ENCODE data around the gene NKAIN4. TPM values are rescaled to one million over a fixed set of nuclear protein-coding genes. Genes with fewer than 3 reads are reported as not detected.
A peak's percentile ranks its signal among the peaks of the same experiment; 100 is the strongest.

NKAIN4 gene
- total and polyA plus RNA-seq, 2 donors (not counting 1 experiment from before 2014, with no cell fraction given) = not detected

DNA sequence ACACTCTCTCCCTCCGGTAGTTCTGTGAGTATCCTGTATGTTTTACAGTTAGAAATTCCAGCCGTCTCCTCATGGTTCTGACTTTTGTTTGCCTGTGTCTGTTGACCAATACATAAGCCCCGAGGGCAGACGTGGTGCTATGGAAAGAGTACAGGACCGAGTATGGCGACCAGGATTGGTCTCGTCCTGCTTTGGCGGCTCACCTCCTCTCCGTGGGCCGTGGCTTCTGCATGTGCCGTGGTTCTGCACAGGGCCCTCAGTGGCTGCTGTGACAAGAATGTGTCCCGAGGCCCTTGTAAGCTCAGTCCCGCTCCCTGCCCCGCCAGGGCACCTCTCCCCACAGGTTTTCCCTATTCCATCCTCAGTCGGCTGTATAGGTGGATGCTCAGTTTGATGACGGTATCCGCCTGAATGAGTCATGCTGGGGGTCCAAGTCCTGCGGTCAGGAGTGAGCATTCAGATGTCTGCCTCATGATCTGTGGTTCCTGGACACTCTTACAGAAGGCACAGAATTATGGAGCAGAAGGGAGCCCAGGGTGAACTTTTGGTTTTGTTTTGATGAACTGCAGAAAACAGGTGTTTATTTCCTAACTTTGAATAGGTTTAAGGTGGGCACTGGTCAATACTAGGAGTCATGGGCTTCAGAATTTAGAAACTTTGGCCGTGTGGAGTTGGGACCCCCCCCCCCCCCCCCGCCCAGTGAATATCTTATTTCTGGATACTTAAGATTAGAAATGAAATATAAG is 19.5 kb upstream of the NKAIN4 start:
- H3K9me3 ChIP-seq (ENCODE audit: control extremely low read depth in 1 of 3, control insufficient read depth in 2 of 3, insufficient read depth in 1 of 3, low read length in 2 of 3) = no peaks in the 10 kb centered on the region
- Mint-ChIP-seq H3K4me1 (peaks cover 27% of the 10 kb centered on the region), H3K27ac (peak overlapping the region; percentile 84), H3K9me3 (ENCODE audit: insufficient read depth) (no peaks in the 10 kb centered on the region), H3K4me3 (peak overlapping the region; percentile 92), H3K27me3 (no peaks in the 10 kb centered on the region)
- peak overlapping the region; percentile 83 for H2AFZ ChIP-seq (ENCODE audit: insufficient read depth, low read depth, low read length, poor library complexity, severe bottlenecking)
- ChIA-PET CTCF (interaction anchor here (1.1 kb wide), 1 partner anchor 36 kb away, joined by 3 read pairs; no protein-coding TSS in a partner anchor), POLR2A (no interaction called here)
- TF ChIP-seq CTCF (IDR thresholded peaks at IDR 0.05) (no peak), EZH2 (IDR thresholded peaks at IDR 0.05; ENCODE audit: borderline replicate concordance, insufficient read depth, low read depth, low read length, poor library complexity, severe bottlenecking) (no peak)
- H3K36me3 ChIP-seq (replicated peaks in 1 of 2; ENCODE audit: control extremely low read depth in 1 of 2, control insufficient read depth in 1 of 2, extremely low read depth in 1 of 2, insufficient read depth in 2 of 2, low read length in 1 of 2) = peaks cover 0 to 13% of the 10 kb centered on the region in 2 experiments
- DNase-seq (no peak), ATAC-seq (ENCODE audit: low read depth) (no peak)
- WGBS (ENCODE audit: insufficient coverage) = 57% methylated on average over 17 of the region's 20 CpGs
- peak overlapping the region; percentile 80 for H3K9ac ChIP-seq (ENCODE audit: low read length)
- H3K4me3 ChIP-seq (ENCODE audit: control extremely low read depth in 1 of 5, extremely low read depth in 1 of 5, insufficient read depth in 1 of 5, low read depth in 2 of 5, low read length in 4 of 5) = peak overlapping the region; percentile 55 to 80 (median 69)
- H3K79me2 ChIP-seq (ENCODE audit: control insufficient read depth, insufficient read depth, low read length) = peaks cover 47% of the 10 kb centered on the region
- peak overlapping the region; percentile 93 for H3K4me2 ChIP-seq (replicated peaks; ENCODE audit: low read depth, low read length, poor library complexity, severe bottlenecking)
- H3K27ac ChIP-seq (ENCODE audit: low read length in 2 of 2) = no peak overlapping the region
- H3K4me1 ChIP-seq (ENCODE audit: control insufficient read depth in 2 of 2, insufficient read depth in 2 of 2, low read length in 2 of 2) = peaks cover 13 to 16% of the 10 kb centered on the region in 2 donors
- intact Hi-C loops (cut with micrococcal nuclease) = no loop called here
- H4K20me1 ChIP-seq (ENCODE audit: control insufficient read depth, insufficient read depth, low read length, poor library complexity, severe bottlenecking) = peaks cover 45% of the 10 kb centered on the region
- no peaks in the 10 kb centered on the region for H3K27me3 ChIP-seq (replicated peaks in 1 of 4; ENCODE audit: control extremely low read depth in 1 of 4, control insufficient read depth in 3 of 4, insufficient read depth in 4 of 4, low read length in 3 of 4)

GRCh38 chr20:63273059-63273579 is 18.9 kb upstream of the NKAIN4 start:
- no peaks in the 10 kb centered on the region for H3K9me3 Mint-ChIP-seq (ENCODE audit: insufficient read depth)
- ATAC-seq (ENCODE audit: low read depth) (no peak), DNase-seq (no peak)
- peaks cover 27% of the 10 kb centered on the region for H3K4me1 Mint-ChIP-seq
- no peaks in the 10 kb centered on the region for H3K9me3 ChIP-seq (ENCODE audit: control extremely low read depth in 1 of 3, control insufficient read depth in 2 of 3, insufficient read depth in 1 of 3, low read length in 2 of 3)
- no peak for TF ChIP-seq EZH2 (IDR thresholded peaks at IDR 0.05; ENCODE audit: borderline replicate concordance, insufficient read depth, low read depth, low read length, poor library complexity, severe bottlenecking)
- no peak for TF ChIP-seq CTCF (IDR thresholded peaks at IDR 0.05)
- POLR2A ChIA-PET = no interaction called here
- no peaks in the 10 kb centered on the region for H3K27me3 Mint-ChIP-seq
- intact Hi-C loops (cut with micrococcal nuclease) = no loop called here
- peaks cover 13 to 16% of the 10 kb centered on the region in 2 donors for H3K4me1 ChIP-seq (ENCODE audit: control insufficient read depth in 2 of 2, insufficient read depth in 2 of 2, low read length in 2 of 2)
- peak overlapping the region; percentile 84 for H3K27ac Mint-ChIP-seq
- CTCF ChIA-PET = interaction anchor here (1.1 to 2.2 kb wide), 2 partner anchors 36 to 50 kb away, joined by 3 to 8 read pairs; no protein-coding TSS in a partner anchor
- peak overlapping the region; percentile 80 for H3K9ac ChIP-seq (ENCODE audit: low read length)
- no peaks in the 10 kb centered on the region for H3K27me3 ChIP-seq (replicated peaks in 1 of 4; ENCODE audit: control extremely low read depth in 1 of 4, control insufficient read depth in 3 of 4, insufficient read depth in 4 of 4, low read length in 3 of 4)
- peak overlapping the region; percentile 92 for H3K4me3 Mint-ChIP-seq
- peaks cover 41% of the 10 kb centered on the region for H4K20me1 ChIP-seq (ENCODE audit: control insufficient read depth, insufficient read depth, low read length, poor library complexity, severe bottlenecking)
- WGBS (ENCODE audit: insufficient coverage) = 0% methylated on average over 33 of the region's 37 CpGs
- peak overlapping the region in 1 of 2 donors; percentile 63 for H3K27ac ChIP-seq (ENCODE audit: low read length in 2 of 2)
- H3K36me3 ChIP-seq (replicated peaks in 1 of 2; ENCODE audit: control extremely low read depth in 1 of 2, control insufficient read depth in 1 of 2, extremely low read depth in 1 of 2, insufficient read depth in 2 of 2, low read length in 1 of 2) = peaks cover 0 to 7% of the 10 kb centered on the region in 2 experiments
- peaks cover 47% of the 10 kb centered on the region for H3K79me2 ChIP-seq (ENCODE audit: control insufficient read depth, insufficient read depth, low read length)
- peak overlapping the region; percentile 93 for H3K4me2 ChIP-seq (replicated peaks; ENCODE audit: low read depth, low read length, poor library complexity, severe bottlenecking)
- H3K4me3 ChIP-seq (ENCODE audit: control extremely low read depth in 1 of 5, extremely low read depth in 1 of 5, insufficient read depth in 1 of 5, low read depth in 2 of 5, low read length in 4 of 5) = peak overlapping the region; percentile 55 to 80 (median 69)
- H2AFZ ChIP-seq (ENCODE audit: insufficient read depth, low read depth, low read length, poor library complexity, severe bottlenecking) = peak overlapping the region; percentile 83
